Vagina (tissue), 2 donors: Measurements from ENCODE around the gene AMACR. TPM values are rescaled to one million over a fixed set of nuclear protein-coding genes. Genes with fewer than 3 reads are reported as not detected.

ENCODE experiments used
- DNase-seq, 2 donors: peaks; one replicate each; pipeline ENCODE4 v3.0.0-alpha.2; 2017; ENCODE audit errors: extremely low spot score in 2 of 2
- H3K27ac ChIP-seq: fragments of 200-600 bp; sonication (generic); one replicate; pipeline ENCODE4 v1.5.1; 2019
- H3K27me3 ChIP-seq: fragments of 200-600 bp; sonication (generic); one replicate; pipeline ENCODE4 v1.5.1; 2019
- H3K36me3 ChIP-seq, 2 donors: fragments of 200-600 bp; sonication (generic); one replicate each; pipeline ENCODE4 v1.5.1; 2017 to 2019
- H3K4me1 ChIP-seq: fragments of 200-600 bp; sonication (generic); one replicate; pipeline ENCODE4 v1.5.1; 2019
- H3K4me3 ChIP-seq, 2 donors: fragments of 200-600 bp; sonication (generic); 1 replicate in 1 of 2; 2 replicates in 1 of 2; pipeline ENCODE4 v1.5.1; 2016 to 2019
- H3K9me3 ChIP-seq: fragments of 200-600 bp; sonication (generic); one replicate; pipeline ENCODE4 v1.5.1; 2019
- CTCF ChIP-seq, 3 experiments: fragments of 450-650 bp in 2 of 3; fragments of 200-600 bp in 1 of 3; sonication (generic) in 1 of 3; IDR thresholded peaks; one replicate each; pipeline ENCODE4 v1.5.1; 2017 to 2019; ENCODE audit warnings: antibody characterized with exemption in 3 of 3, mild to moderate bottlenecking in 2 of 3, moderate library complexity in 2 of 3
- POLR2A ChIP-seq, 2 donors: fragments of 450-650 bp; IDR thresholded peaks; one replicate each; pipeline ENCODE4 v1.6.1; 2017; ENCODE audit warnings: antibody characterized with exemption in 2 of 2, mild to moderate bottlenecking in 2 of 2, moderate library complexity in 2 of 2
- POLR2AphosphoS5 ChIP-seq, 2 donors: sonication (generic); formaldehyde crosslinking; IDR thresholded peaks; one replicate each; pipeline ENCODE4 v1.9.0; 2017; ENCODE audit warnings: antibody characterized with exemption in 2 of 2, mild to moderate bottlenecking in 2 of 2, low read depth in 1 of 2; ENCODE audit not compliant: insufficient read depth in 1 of 2
- intact Hi-C: fragments of 100-400 bp; cut with DNase I; formaldehyde crosslinking; loops from one replicate; pipeline ENCODE4 v1.15.1; 2023
- total RNA-seq: library from RNA; depleted of rRNA; stranded (reverse); fragments of >200 nt; gene quantifications from one replicate; pipeline ENCODE4 v1.2.3, GENCODE V29; 2016

Gene AMACR
- total RNA-seq, 1 donor from 2014 or later: 4.9 TPM

DNA sequence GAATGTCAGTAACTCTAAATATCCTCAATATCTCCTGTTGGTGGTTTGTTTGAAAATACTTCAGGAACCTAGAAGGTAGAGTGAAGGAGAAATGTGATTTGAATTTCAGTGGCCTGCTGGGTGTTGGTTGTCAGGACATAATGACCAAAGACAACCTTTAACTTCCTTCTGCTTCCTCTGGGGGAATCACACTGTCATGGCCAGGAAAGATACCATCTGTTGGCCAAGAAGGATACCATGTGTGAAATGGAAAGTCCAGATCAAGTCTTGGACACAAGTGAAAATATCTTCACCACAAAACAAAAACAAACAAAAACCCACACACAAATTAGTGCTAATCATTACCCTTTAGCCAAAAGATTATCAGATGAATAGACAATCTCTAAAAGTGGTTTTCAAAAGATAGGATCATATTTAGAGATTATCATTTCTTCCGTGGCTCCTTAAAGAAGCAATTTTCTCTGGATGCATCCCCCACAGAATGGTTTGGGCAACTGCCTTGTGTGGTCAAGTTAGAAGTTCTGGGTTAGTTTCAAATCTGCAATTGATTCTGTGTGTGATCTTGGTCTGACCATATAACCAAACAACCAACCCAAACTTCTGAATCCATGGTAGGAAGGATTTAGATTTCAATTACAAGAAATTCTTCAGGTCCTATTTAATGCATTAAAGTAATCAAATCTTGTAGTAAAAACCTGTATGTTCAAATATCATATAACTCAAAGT lies 33.6 kb upstream of the AMACR start:
- TF ChIP-seq POLR2AphosphoS5 (IDR thresholded peaks at IDR 0.05; ENCODE audit: insufficient read depth in 1 of 2, low read depth in 1 of 2) (no peak), CTCF (IDR thresholded peaks at IDR 0.05) (no peak), POLR2A (IDR thresholded peaks at IDR 0.05) (no peak)
- peaks cover 18% of the 10 kb centered on the region for H3K4me1 ChIP-seq
- DNase-seq: no peak
- intact Hi-C loops: no loop called here
- H3K4me3 ChIP-seq: no peak overlapping the region
- H3K27ac ChIP-seq: no peak overlapping the region
- H3K9me3 ChIP-seq: no peaks in the 10 kb centered on the region
- no peaks in the 10 kb centered on the region for H3K27me3 ChIP-seq
- H3K36me3 ChIP-seq: no peaks in the 10 kb centered on the region

- Histone ChIP-seq H3K4me3 (no peak overlapping the region), H3K36me3 (peaks cover 0 to 2% of the 10 kb centered on the region in 2 donors), H3K4me1 (peaks cover 18% of the 10 kb centered on the region), H3K27me3 (no peaks in the 10 kb centered on the region), H3K9me3 (no peaks in the 10 kb centered on the region), H3K27ac (no peak overlapping the region)
- no peak for TF ChIP-seq CTCF (IDR thresholded peaks at IDR 0.05)
- TF ChIP-seq POLR2AphosphoS5 (IDR thresholded peaks at IDR 0.05; ENCODE audit: insufficient read depth in 1 of 2, low read depth in 1 of 2): no peak
- no peak for TF ChIP-seq POLR2A (IDR thresholded peaks at IDR 0.05)
- intact Hi-C loops: no loop called here
- no peak for DNase-seq
Measured at GRCh38 chr5:34040472-34040871, 32.6 kb upstream of the AMACR start.

- Histone ChIP-seq H3K4me1 (peaks cover 18% of the 10 kb centered on the region), H3K27ac (no peak overlapping the region), H3K9me3 (no peaks in the 10 kb centered on the region), H3K27me3 (no peaks in the 10 kb centered on the region), H3K4me3 (no peak overlapping the region), H3K36me3 (peaks cover 0 to 9% of the 10 kb centered on the region in 2 donors)
- DNase-seq: no peak
- no peak for TF ChIP-seq POLR2A (IDR thresholded peaks at IDR 0.05)
- no peak for TF ChIP-seq POLR2AphosphoS5 (IDR thresholded peaks at IDR 0.05; ENCODE audit: insufficient read depth in 1 of 2, low read depth in 1 of 2)
- TF ChIP-seq CTCF (IDR thresholded peaks at IDR 0.05): no peak
- intact Hi-C loops: loop anchor here (5.0 kb wide), 1 partner anchor 452 kb away; no protein-coding TSS in a partner anchor
Measured at GRCh38 chr5:34039398-34040157, 31.7 kb upstream of the AMACR start.

- intact Hi-C loops: loop anchor here (5.0 kb wide), 1 partner anchor 452 kb away; no protein-coding TSS in a partner anchor
- H3K27ac ChIP-seq: no peak overlapping the region
- DNase-seq: no peak
Measured at GRCh38 chr5:34038838-34039237, 31.0 kb upstream of the AMACR start.

More at GRCh38 chr5:34038838-34039237, 31.0 kb upstream of the AMACR start:
- Histone ChIP-seq H3K27me3 (no peaks in the 10 kb centered on the region), H3K36me3 (peaks cover 0 to 13% of the 10 kb centered on the region in 2 donors), H3K4me3 (no peak overlapping the region), H3K4me1 (peaks cover 18% of the 10 kb centered on the region), H3K9me3 (no peaks in the 10 kb centered on the region)
- TF ChIP-seq POLR2A (IDR thresholded peaks at IDR 0.05): no peak
- TF ChIP-seq POLR2AphosphoS5 (IDR thresholded peaks at IDR 0.05; ENCODE audit: insufficient read depth in 1 of 2, low read depth in 1 of 2): no peak
- TF ChIP-seq CTCF (IDR thresholded peaks at IDR 0.05): no peak
